Endothelial cell of umbilical vein (primary cell): ENCODE measurements around the gene CYP2C18. TPM values are rescaled to one million over a fixed set of nuclear protein-coding genes. Genes with fewer than 3 reads are reported as not detected.

Experiments
- BruUV-seq: library from RNA; stranded (reverse); fragments of 400-500 nt; replicated peaks from 2 replicates; lab custom pipeline; 2021; lab: Mats Ljungman, UMichigan
- CTCF ChIA-PET: fragments of 300-600, 350-600 bp; sonication (Branson Sonifier 250); formaldehyde crosslinking; loops from one replicate; lab custom pipeline; 2021; ENCODE audit warnings: antibody characterized with exemption, inconsistent platforms; lab: Charles Lee
- POLR2A ChIA-PET: fragments of 300-600, 350-600 bp; sonication (Branson Sonifier 250); formaldehyde crosslinking; loops from one replicate; lab custom pipeline; 2021; ENCODE audit warnings: antibody characterized with exemption, inconsistent platforms; lab: Charles Lee
- DNase-seq: peaks from one replicate; pipeline ENCODE4 v3.0.0-alpha.2; 2011; ENCODE audit warnings: low read depth, low spot score
- FAIRE-seq: peaks from 2 replicates; lab custom pipeline; 2011; peaks lifted over from hg19 to GRCh38; lab: Jason Lieb, UNC
- H2AFZ ChIP-seq: 2 replicates; pipeline ENCODE4 v1.6.0; 2012; ENCODE audit warnings: low read depth, low read length, control low read depth, inconsistent platforms
- H3K27ac ChIP-seq: 2 replicates; pipeline ENCODE4 v1.5.1; 2011; ENCODE audit warnings: low read depth, mild to moderate bottlenecking, control low read depth, low read length, moderate library complexity; ENCODE audit not compliant: insufficient read depth
- H3K27me3 ChIP-seq, 2 experiments: 2 replicates each; pipeline versions ENCODE4 v1.6.0 to v1.6.1; 2011; ENCODE audit warnings: low read length in 2 of 2, mixed read lengths in 1 of 2; ENCODE audit not compliant: control insufficient read depth in 2 of 2, insufficient read depth in 2 of 2
- H3K36me3 ChIP-seq, 2 experiments: 2 replicates in 1 of 2; 3 replicates in 1 of 2; pipeline ENCODE4 v1.5.1; 2011; ENCODE audit warnings: low read length in 2 of 2, mild to moderate bottlenecking in 1 of 2, moderate library complexity in 1 of 2; ENCODE audit not compliant: control insufficient read depth in 2 of 2, insufficient read depth in 2 of 2; ENCODE audit errors: extremely low read depth in 1 of 2
- H3K4me1 ChIP-seq: 3 replicates; pipeline ENCODE4 v1.5.1; 2011; ENCODE audit warnings: mild to moderate bottlenecking, low read length; ENCODE audit not compliant: control insufficient read depth, insufficient read depth; ENCODE audit errors: extremely low read depth
- H3K4me2 ChIP-seq: 2 replicates; pipeline ENCODE4 v1.6.1; 2011; ENCODE audit warnings: low read length, control low read depth, mixed read lengths; ENCODE audit not compliant: insufficient read depth
- H3K4me3 ChIP-seq, 3 experiments: fragments of 200-600 bp in 1 of 3; sonication (generic), shearing (Covaris generic) in 1 of 3; replicated peaks in 1 of 3; 2 replicates each; pipeline ENCODE4 v1.5.1; 2011 to 2016; ENCODE audit warnings: control low read depth in 3 of 3, low read length in 3 of 3, mild to moderate bottlenecking in 2 of 3, inconsistent platforms in 1 of 3, low read depth in 1 of 3, moderate library complexity in 1 of 3; ENCODE audit not compliant: insufficient read depth in 1 of 3
- H3K79me2 ChIP-seq: 2 replicates; pipeline ENCODE4 v1.6.0; 2012; ENCODE audit warnings: low read length, inconsistent platforms; ENCODE audit not compliant: control insufficient read depth, insufficient read depth
- H3K9ac ChIP-seq: replicated peaks from 2 replicates; pipeline ENCODE3; 2011; ENCODE audit warnings: low read length, control low read depth; ENCODE audit not compliant: insufficient read depth; ENCODE audit errors: extremely low read depth
- H3K9me1 ChIP-seq: replicated peaks from 3 replicates; pipeline ENCODE4 v1.6.0; 2011; ENCODE audit warnings: mild to moderate bottlenecking, low read length; ENCODE audit not compliant: control insufficient read depth, insufficient read depth; ENCODE audit errors: extremely low read depth
- H3K9me3 ChIP-seq: replicated peaks from 2 replicates; pipeline ENCODE4 v1.5.1; 2012; ENCODE audit warnings: low read length, inconsistent platforms; ENCODE audit not compliant: control insufficient read depth, insufficient read depth
- H4K20me1 ChIP-seq: replicated peaks from 2 replicates; pipeline ENCODE3; 2011; ENCODE audit warnings: mild to moderate bottlenecking, low read length; ENCODE audit not compliant: control insufficient read depth, insufficient read depth; ENCODE audit errors: extremely low read depth
- EZH2 ChIP-seq: IDR thresholded peaks from 2 replicates; pipeline ENCODE4 v1.6.1; 2012; ENCODE audit warnings: borderline replicate concordance, low read depth, mild to moderate bottlenecking, moderate library complexity, low read length, inconsistent platforms; ENCODE audit not compliant: severe bottlenecking
- FOS ChIP-seq: IDR thresholded peaks from 2 replicates; pipeline ENCODE4 v1.6.1; 2011; ENCODE audit warnings: mild to moderate bottlenecking, low read length, moderate library complexity, borderline replicate concordance; ENCODE audit not compliant: insufficient read depth
- GATA2 ChIP-seq: IDR thresholded peaks from 2 replicates; pipeline ENCODE4 v1.7.0; 2011; ENCODE audit warnings: low read depth, mild to moderate bottlenecking, moderate library complexity, mixed read lengths, low read length; ENCODE audit not compliant: insufficient read length, insufficient read depth
- JUN ChIP-seq: IDR thresholded peaks from 2 replicates; pipeline ENCODE4 v1.6.1; 2011; ENCODE audit warnings: borderline replicate concordance, low read depth; ENCODE audit not compliant: insufficient read length, insufficient read depth
- MYC ChIP-seq: IDR thresholded peaks from one replicate; pipeline ENCODE4 v1.6.1; 2011; ENCODE audit warnings: mild to moderate bottlenecking, low read depth, low read length
- POLR2A ChIP-seq: IDR thresholded peaks from 2 replicates; pipeline ENCODE4 v1.6.1; 2012; ENCODE audit warnings: low read depth, mild to moderate bottlenecking, control low read depth, low read length
- POLR2AphosphoS5 ChIP-seq: IDR thresholded peaks from 2 replicates; pipeline ENCODE4 v1.6.1; 2012; ENCODE audit warnings: low read depth, mild to moderate bottlenecking, control low read depth, low read length, moderate library complexity; ENCODE audit not compliant: insufficient read depth
- dilution Hi-C: fragments of 300-500 bp; cut with MboI; formaldehyde crosslinking; loops from one replicate; pipeline ENCODE4 v1.15.0; 2019; ENCODE audit warnings: low sequenced_read_pairs; ENCODE audit not compliant: extremely low pct_ligation_motif_present
- intact Hi-C: fragments of 100-400 bp; cut with micrococcal nuclease; formaldehyde crosslinking; loops from one replicate; pipeline ENCODE4 v1.10.0; 2022
- polyA plus RNA-seq, 4 experiments: library from polyadenylated mRNA; depleted of rRNA in 3 of 4; stranded (reverse) in 3 of 4; unstranded in 1 of 4; fragments of >200 nt; gene quantifications; 2 replicates each; pipeline versions ENCODE4 v1.2.1 to v1.2.3, GENCODE V29; 2011 to 2012; ENCODE audit warnings: missing spikeins in 1 of 4
- total RNA-seq: library from RNA; stranded (reverse); gene quantifications from 2 replicates; pipeline ENCODE4 v1.2.3, GENCODE V29; 2021
- TF ChIP-seq, protein P1 (sequence below), 2 donors: IDR thresholded peaks; 1 replicate in 1 of 2; 2 replicates in 1 of 2; pipeline ENCODE4 v1.5.1; 2011; ENCODE audit warnings: low read length in 2 of 2, mild to moderate bottlenecking in 2 of 2, moderate library complexity in 2 of 2, control low read depth in 1 of 2, inconsistent platforms in 1 of 2, low read depth in 1 of 2; ENCODE audit not compliant: insufficient read depth in 1 of 2; ENCODE audit errors: extremely low read depth in 1 of 2
- TF ChIP-seq, protein P2 (sequence below): IDR thresholded peaks from 2 replicates; pipeline ENCODE4 v1.6.1; 2011; ENCODE audit not compliant: insufficient read depth, insufficient read length

Gene CYP2C18
- total and polyA plus RNA-seq, 2 donors (not counting 3 experiments of a cell fraction or from before 2014, with no cell fraction given): not detected

- dilution Hi-C loops (no loop called here), intact Hi-C loops (no loop called here)
- H3K9me3 ChIP-seq: no peaks in the 10 kb centered on the region
- H3K4me2 ChIP-seq: no peak overlapping the region
- H3K79me2 ChIP-seq: no peaks in the 10 kb centered on the region
- no peak for TF ChIP-seq GATA2
- TF ChIP-seq, protein P1, sequence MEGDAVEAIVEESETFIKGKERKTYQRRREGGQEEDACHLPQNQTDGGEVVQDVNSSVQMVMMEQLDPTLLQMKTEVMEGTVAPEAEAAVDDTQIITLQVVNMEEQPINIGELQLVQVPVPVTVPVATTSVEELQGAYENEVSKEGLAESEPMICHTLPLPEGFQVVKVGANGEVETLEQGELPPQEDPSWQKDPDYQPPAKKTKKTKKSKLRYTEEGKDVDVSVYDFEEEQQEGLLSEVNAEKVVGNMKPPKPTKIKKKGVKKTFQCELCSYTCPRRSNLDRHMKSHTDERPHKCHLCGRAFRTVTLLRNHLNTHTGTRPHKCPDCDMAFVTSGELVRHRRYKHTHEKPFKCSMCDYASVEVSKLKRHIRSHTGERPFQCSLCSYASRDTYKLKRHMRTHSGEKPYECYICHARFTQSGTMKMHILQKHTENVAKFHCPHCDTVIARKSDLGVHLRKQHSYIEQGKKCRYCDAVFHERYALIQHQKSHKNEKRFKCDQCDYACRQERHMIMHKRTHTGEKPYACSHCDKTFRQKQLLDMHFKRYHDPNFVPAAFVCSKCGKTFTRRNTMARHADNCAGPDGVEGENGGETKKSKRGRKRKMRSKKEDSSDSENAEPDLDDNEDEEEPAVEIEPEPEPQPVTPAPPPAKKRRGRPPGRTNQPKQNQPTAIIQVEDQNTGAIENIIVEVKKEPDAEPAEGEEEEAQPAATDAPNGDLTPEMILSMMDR (IDR thresholded peaks at IDR 0.05; ENCODE audit: extremely low read depth in 1 of 2, insufficient read depth in 1 of 2, low read depth in 1 of 2, low read length in 2 of 2): no peak
- no peak for TF ChIP-seq EZH2
- no peak for TF ChIP-seq POLR2AphosphoS5
- no peak for TF ChIP-seq FOS
- no peak for TF ChIP-seq POLR2A
- no peak for TF ChIP-seq JUN
- TF ChIP-seq, protein P2, sequence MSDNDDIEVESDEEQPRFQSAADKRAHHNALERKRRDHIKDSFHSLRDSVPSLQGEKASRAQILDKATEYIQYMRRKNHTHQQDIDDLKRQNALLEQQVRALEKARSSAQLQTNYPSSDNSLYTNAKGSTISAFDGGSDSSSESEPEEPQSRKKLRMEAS: no peak
- no peak for TF ChIP-seq MYC
- BruUV-seq: no TSS peak
- no peak overlapping the region for H3K4me3 ChIP-seq
- H3K27ac ChIP-seq: no peak overlapping the region
- no peaks in the 10 kb centered on the region for H4K20me1 ChIP-seq
- FAIRE-seq (no peak), DNase-seq (no peak)
- H3K36me3 ChIP-seq: no peaks in the 10 kb centered on the region
- ChIA-PET POLR2A (no interaction called here), CTCF (no interaction called here)
- no peak overlapping the region for H2AFZ ChIP-seq
- H3K4me1 ChIP-seq: no peaks in the 10 kb centered on the region
- no peaks in the 10 kb centered on the region for H3K27me3 ChIP-seq
- no peaks in the 10 kb centered on the region for H3K9me1 ChIP-seq
- no peak overlapping the region for H3K9ac ChIP-seq
Observed at GRCh38 chr10:94710578-94710977, 27.0 kb downstream of the CYP2C18 start.
